DND-41 (cell line): Measurements from ENCODE around the gene ZNF606.

Experiments used
- ATAC-seq: fragments of 200-7000 bp; cut with Tn5 transposase; 3 replicates; pipeline ENCODE4 v1.9.1; 2021; ENCODE audit warnings: low read depth; ENCODE audit not compliant: insufficient read depth
- DNase-seq: peaks from one replicate; pipeline ENCODE4 v3.0.0-alpha.2; 2020
- H2AFZ ChIP-seq: 2 replicates; pipeline ENCODE4 v1.6.0; 2012; ENCODE audit warnings: low read depth, low read length
- H3K27ac ChIP-seq: 2 replicates; pipeline ENCODE4 v1.5.1; 2012; ENCODE audit warnings: low read length, inconsistent platforms
- H3K27me3 ChIP-seq: fragments of 200-600 bp; sonication (generic); 2 replicates; pipeline ENCODE4 v1.6.0; 2012; ENCODE audit warnings: low read length, mild to moderate bottlenecking, inconsistent platforms; ENCODE audit not compliant: insufficient read depth, poor library complexity
- H3K36me3 ChIP-seq: 2 replicates; pipeline ENCODE4 v1.5.1; 2012; ENCODE audit warnings: low read length, inconsistent platforms; ENCODE audit not compliant: insufficient read depth
- H3K4me1 ChIP-seq: 2 replicates; pipeline ENCODE4 v1.5.1; 2012; ENCODE audit warnings: mild to moderate bottlenecking, low read length; ENCODE audit not compliant: insufficient read depth
- H3K4me2 ChIP-seq: 2 replicates; pipeline ENCODE4 v1.6.0; 2012; ENCODE audit warnings: mild to moderate bottlenecking, moderate library complexity, low read length, inconsistent platforms; ENCODE audit not compliant: insufficient read depth
- H3K4me3 ChIP-seq, 2 experiments: fragments of 200-600 bp in 1 of 2; shearing (Covaris generic) in 1 of 2; 2 replicates each; pipeline ENCODE4 v1.5.1; 2012 to 2016; ENCODE audit warnings: inconsistent platforms in 2 of 2, low read length in 2 of 2, mild to moderate bottlenecking in 2 of 2, low read depth in 1 of 2, moderate library complexity in 1 of 2
- H3K79me2 ChIP-seq: 2 replicates; pipeline ENCODE4 v1.6.0; 2012; ENCODE audit warnings: low read length, inconsistent platforms; ENCODE audit not compliant: insufficient read depth
- H3K9ac ChIP-seq: 2 replicates; pipeline ENCODE4 v1.6.0; 2012; ENCODE audit warnings: low read depth, mild to moderate bottlenecking, inconsistent platforms, low read length, moderate library complexity
- H3K9me3 ChIP-seq: 2 replicates; pipeline ENCODE4 v1.5.1; 2012; ENCODE audit warnings: low read length, moderate library complexity, mild to moderate bottlenecking, inconsistent platforms; ENCODE audit not compliant: insufficient read depth, severe bottlenecking
- H4K20me1 ChIP-seq: 2 replicates; pipeline ENCODE4 v1.6.0; 2012; ENCODE audit warnings: low read length; ENCODE audit not compliant: insufficient read depth
- CTCF ChIP-seq: IDR thresholded peaks from 2 replicates; pipeline ENCODE4 v1.5.1; 2012; ENCODE audit warnings: borderline replicate concordance, low read length, moderate library complexity, mild to moderate bottlenecking; ENCODE audit not compliant: poor library complexity, severe bottlenecking; ENCODE audit errors: extremely low read depth
- EZH2 ChIP-seq: IDR thresholded peaks from 3 replicates; pipeline ENCODE4 v1.6.1; 2012; ENCODE audit warnings: borderline replicate concordance, low read depth, mild to moderate bottlenecking, moderate library complexity, low read length, inconsistent platforms; ENCODE audit not compliant: severe bottlenecking

Gene ZNF606

GRCh38 chr19:57934820-57935665 lies 67.6 kb downstream of the ZNF606 start, which contains the start of gene ZNF418:
TSS of gene ZNF418 (minus strand) at chr19:57935402. CDS start at chr19:57933822, 1,580 bp downstream.
- Histone ChIP-seq H3K4me1 (peaks cover 6% of the 10 kb centered on the region), H3K27ac (no peak within 1 kb of the TSS), H2AFZ (no peak within 1 kb of the TSS), H3K4me2 (no peak within 1 kb of the TSS), H3K79me2 (peaks cover 12% of the 10 kb centered on the region; the same call in 1 of the 2 replicates), H4K20me1 (no peaks in the 10 kb centered on the region), H3K27me3 (no peaks in the 10 kb centered on the region), H3K4me3 (no peak within 1 kb of the TSS), H3K36me3 (peaks cover 38% of the 10 kb centered on the region), H3K9me3 (peaks cover 2% of the 10 kb centered on the region), H3K9ac (no peak within 1 kb of the TSS)
- ATAC-seq = no peak
- TF ChIP-seq CTCF (no peak), EZH2 (no peak)
- no peak for DNase-seq

- H3K9me3 ChIP-seq = no peaks in the 10 kb centered on the region
- H3K27ac ChIP-seq = no peak overlapping the region
- no peaks in the 10 kb centered on the region for H3K27me3 ChIP-seq
- peaks cover 8% of the 10 kb centered on the region for H3K4me1 ChIP-seq
- no peak overlapping the region for H2AFZ ChIP-seq
- no peaks in the 10 kb centered on the region for H3K79me2 ChIP-seq
- H3K9ac ChIP-seq = no peak overlapping the region
- H3K36me3 ChIP-seq = no peaks in the 10 kb centered on the region
- no peak overlapping the region for H3K4me2 ChIP-seq
- no peaks in the 10 kb centered on the region for H4K20me1 ChIP-seq
- no peak for ATAC-seq
- no peak for DNase-seq
- no peak overlapping the region for H3K4me3 ChIP-seq
- TF ChIP-seq EZH2 = no peak
- no peak for TF ChIP-seq CTCF
These were observed 75.0 kb downstream of the ZNF606 start for GRCh38 chr19:57927587-57927986.
